ENCODE data around the gene CLASRP. TPM values are rescaled to one million over a fixed set of nuclear protein-coding genes. Genes with fewer than 3 reads are reported as not detected.

Gene CLASRP
- total and polyA plus RNA-seq, 4 donors, result 11.6 to 97.3 (median 47.8) TPM

DNA sequence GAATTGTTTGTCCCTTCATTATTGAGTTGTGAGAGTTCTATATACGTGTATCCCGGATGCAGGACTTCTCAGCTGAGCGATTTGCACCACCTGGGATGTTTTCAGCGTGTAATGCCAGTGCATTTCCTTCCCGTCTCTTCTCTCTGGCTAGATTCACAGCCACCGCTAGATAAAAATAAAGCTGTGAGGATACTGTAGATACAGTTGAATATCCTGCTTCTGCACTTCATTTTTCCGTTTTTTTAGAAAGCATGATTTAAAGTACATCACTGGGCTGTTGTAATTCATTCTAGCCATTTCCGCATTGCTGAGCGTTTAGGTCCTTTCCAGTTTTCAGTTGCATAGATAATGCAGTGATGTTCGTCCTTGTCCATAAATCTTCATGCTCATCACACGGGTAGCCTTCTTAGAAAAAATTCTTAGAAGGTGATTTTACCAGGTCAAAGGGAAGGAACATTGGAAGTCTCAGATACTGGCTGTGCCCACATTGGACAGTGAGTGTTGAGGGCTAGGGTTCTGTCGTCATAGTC is 68.8 kb downstream of the CLASRP start:
- no peaks in the 10 kb centered on the region for H3K27me3 ChIP-seq (ENCODE audit: control insufficient read depth, insufficient read depth, low read length)
- no peaks in the 10 kb centered on the region for H3K9me3 ChIP-seq (ENCODE audit: control insufficient read depth, insufficient read depth, low read length)
- no peak overlapping the region for H3K27ac ChIP-seq (ENCODE audit: low read depth, low read length)
- no peak overlapping the region for H3K4me3 ChIP-seq (ENCODE audit: low read depth, low read length)
- peaks cover 13% of the 10 kb centered on the region for H3K36me3 ChIP-seq (ENCODE audit: control insufficient read depth, insufficient read depth, low read length)
- peaks cover 23% of the 10 kb centered on the region for H3K4me1 ChIP-seq (ENCODE audit: control insufficient read depth, insufficient read depth, low read length)
- DNase-seq (ENCODE audit: low read depth in 4 of 6, low spot score in 6 of 6), result peak in 1 of 6 donors; percentile 22
- 89% methylated on average over 4 of the region's 12 CpGs for WGBS (ENCODE audit: insufficient coverage)

DNA sequence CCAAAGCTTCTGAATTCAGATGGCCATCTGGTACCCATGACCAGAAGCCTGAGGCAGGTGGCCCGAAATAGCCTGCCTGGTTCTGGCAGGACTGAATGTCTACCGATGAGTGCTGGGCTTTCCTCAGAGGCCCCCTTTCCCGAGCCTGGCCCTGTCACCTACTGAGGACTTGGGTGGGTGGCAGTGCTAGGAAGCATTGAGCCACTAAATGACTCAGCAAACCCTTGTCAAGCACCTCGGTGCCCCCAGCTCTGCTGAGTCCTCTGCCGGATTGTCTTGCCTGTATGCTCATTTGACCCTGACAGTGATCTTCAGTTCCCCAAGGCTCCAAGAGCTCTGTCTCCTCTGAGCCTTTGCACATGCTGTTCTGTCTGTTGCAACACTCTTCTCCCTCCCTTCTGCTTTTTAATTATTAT is 72.0 kb downstream of the CLASRP start:
- WGBS (ENCODE audit: insufficient coverage), result 79% methylated on average over 5 of the region's 5 CpGs
- H3K27me3 ChIP-seq (ENCODE audit: control insufficient read depth, insufficient read depth, low read length), result no peaks in the 10 kb centered on the region
- peaks cover 8% of the 10 kb centered on the region for H3K4me1 ChIP-seq (ENCODE audit: control insufficient read depth, insufficient read depth, low read length)
- no peak overlapping the region for H3K4me3 ChIP-seq (ENCODE audit: low read depth, low read length)
- H3K27ac ChIP-seq (ENCODE audit: low read depth, low read length), result no peak overlapping the region
- no peak for DNase-seq (ENCODE audit: low read depth in 4 of 6, low spot score in 6 of 6)
- no peaks in the 10 kb centered on the region for H3K9me3 ChIP-seq (ENCODE audit: control insufficient read depth, insufficient read depth, low read length)
- H3K36me3 ChIP-seq (ENCODE audit: control insufficient read depth, insufficient read depth, low read length), result peaks cover 12% of the 10 kb centered on the region

DNA sequence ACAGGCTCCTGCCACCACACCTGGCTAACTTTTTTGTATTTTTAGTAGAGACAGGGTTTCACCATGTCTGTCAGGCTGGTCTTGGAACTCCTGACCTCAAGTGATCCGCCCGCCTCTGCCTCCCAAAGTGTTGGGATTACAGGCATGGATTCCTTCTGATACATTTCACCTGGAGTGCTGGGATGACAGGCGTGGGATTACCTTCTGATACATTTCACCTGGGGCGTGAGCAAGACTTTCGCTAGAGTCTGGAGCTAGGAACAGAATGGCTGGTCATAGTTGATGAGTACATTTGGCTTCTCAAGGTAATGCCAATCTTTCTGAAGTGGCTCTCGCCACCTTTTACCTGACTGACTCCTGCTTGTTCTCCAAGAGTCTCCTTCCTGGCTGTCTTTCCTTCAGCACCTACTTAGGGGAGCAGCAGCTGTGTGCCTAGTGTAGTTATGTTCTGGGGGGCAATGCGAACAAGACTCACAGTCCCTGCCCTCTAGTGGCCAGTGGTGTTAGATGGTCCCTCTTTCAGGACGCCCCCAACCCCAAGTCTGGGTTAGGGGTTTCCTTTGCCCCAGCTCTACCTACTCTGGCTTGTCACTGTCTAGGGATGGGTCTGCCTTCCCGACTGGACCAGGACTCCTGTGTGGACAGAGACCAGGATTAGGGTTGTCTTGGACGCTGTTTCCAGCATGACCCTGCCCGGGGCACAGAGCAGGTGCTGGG is 73.4 kb downstream of the CLASRP start:
- H3K4me1 ChIP-seq (ENCODE audit: control insufficient read depth, insufficient read depth, low read length), result peaks cover 15% of the 10 kb centered on the region
- 97% methylated on average over 7 of the region's 11 CpGs for whole genome bisulfite sequencing (ENCODE audit: insufficient coverage)
- no peak for DNase-seq (ENCODE audit: low read depth in 4 of 6, low spot score in 6 of 6)
- H3K27ac ChIP-seq (ENCODE audit: low read depth, low read length), result no peak overlapping the region
- H3K9me3 ChIP-seq (ENCODE audit: control insufficient read depth, insufficient read depth, low read length), result no peaks in the 10 kb centered on the region
- H3K4me3 ChIP-seq (ENCODE audit: low read depth, low read length), result no peak overlapping the region
- peaks cover 17% of the 10 kb centered on the region for H3K36me3 ChIP-seq (ENCODE audit: control insufficient read depth, insufficient read depth, low read length)
- H3K27me3 ChIP-seq (ENCODE audit: control insufficient read depth, insufficient read depth, low read length), result no peaks in the 10 kb centered on the region

DNA sequence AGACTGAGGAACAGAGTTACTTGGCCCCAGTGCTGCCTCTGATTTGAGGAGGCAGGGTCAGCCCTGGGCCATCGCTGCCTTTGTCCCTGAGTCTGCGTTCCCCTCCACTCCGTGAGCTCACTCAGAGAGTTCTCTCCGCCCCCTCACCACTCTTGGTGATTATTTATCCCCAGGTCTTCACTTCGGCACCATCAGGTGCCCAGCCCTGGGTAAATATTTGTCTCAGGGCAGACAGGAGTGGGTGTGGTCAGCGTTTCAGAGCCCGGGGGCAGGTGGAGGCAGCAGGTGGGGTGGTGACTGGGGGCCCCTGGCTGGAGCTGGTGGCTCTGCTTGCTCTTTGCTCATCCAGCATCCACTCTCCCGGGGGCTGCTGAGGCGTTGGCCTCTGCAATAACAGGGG is 74.8 kb downstream of the CLASRP start:
- WGBS (ENCODE audit: insufficient coverage), result 84% methylated on average over 6 of the region's 9 CpGs
- H3K9me3 ChIP-seq (ENCODE audit: control insufficient read depth, insufficient read depth, low read length), result no peaks in the 10 kb centered on the region
- no peak overlapping the region for H3K4me3 ChIP-seq (ENCODE audit: low read depth, low read length)
- DNase-seq (ENCODE audit: low read depth in 4 of 6, low spot score in 6 of 6), result no peak
- peaks cover 18% of the 10 kb centered on the region for H3K36me3 ChIP-seq (ENCODE audit: control insufficient read depth, insufficient read depth, low read length)
- no peaks in the 10 kb centered on the region for H3K27me3 ChIP-seq (ENCODE audit: control insufficient read depth, insufficient read depth, low read length)
- H3K4me1 ChIP-seq (ENCODE audit: control insufficient read depth, insufficient read depth, low read length), result peaks cover 29% of the 10 kb centered on the region
- H3K27ac ChIP-seq (ENCODE audit: low read depth, low read length), result no peak overlapping the region

DNA sequence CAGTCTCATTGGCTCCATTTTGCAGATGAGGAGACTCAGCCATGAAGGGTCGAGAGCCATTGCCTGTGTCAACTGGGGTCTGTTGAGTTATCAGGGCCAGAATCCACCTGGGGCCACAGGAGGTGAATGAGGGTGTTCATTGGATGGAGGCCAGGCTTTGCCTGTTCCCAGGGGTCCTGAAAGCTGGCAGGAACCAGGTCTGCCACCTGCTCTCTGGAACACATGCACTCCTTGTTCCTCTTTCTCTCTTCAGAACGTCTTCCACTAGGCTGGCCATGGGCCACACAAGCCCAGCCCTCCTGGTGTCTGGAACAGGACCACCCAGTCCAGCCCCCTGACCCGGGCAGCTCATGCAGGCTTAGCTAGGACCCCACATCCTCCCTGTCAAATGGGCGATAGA is 75.3 kb downstream of the CLASRP start:
- Histone ChIP-seq H3K9me3 (ENCODE audit: control insufficient read depth, insufficient read depth, low read length) (no peaks in the 10 kb centered on the region), H3K4me3 (ENCODE audit: low read depth, low read length) (no peak overlapping the region), H3K27me3 (ENCODE audit: control insufficient read depth, insufficient read depth, low read length) (no peaks in the 10 kb centered on the region), H3K4me1 (ENCODE audit: control insufficient read depth, insufficient read depth, low read length) (peaks cover 32% of the 10 kb centered on the region), H3K36me3 (ENCODE audit: control insufficient read depth, insufficient read depth, low read length) (peaks cover 20% of the 10 kb centered on the region), H3K27ac (ENCODE audit: low read depth, low read length) (no peak overlapping the region)
- no peak for DNase-seq (ENCODE audit: low read depth in 4 of 6, low spot score in 6 of 6)
- 71% methylated on average over 1 of the region's 4 CpGs for WGBS (ENCODE audit: insufficient coverage)

DNA sequence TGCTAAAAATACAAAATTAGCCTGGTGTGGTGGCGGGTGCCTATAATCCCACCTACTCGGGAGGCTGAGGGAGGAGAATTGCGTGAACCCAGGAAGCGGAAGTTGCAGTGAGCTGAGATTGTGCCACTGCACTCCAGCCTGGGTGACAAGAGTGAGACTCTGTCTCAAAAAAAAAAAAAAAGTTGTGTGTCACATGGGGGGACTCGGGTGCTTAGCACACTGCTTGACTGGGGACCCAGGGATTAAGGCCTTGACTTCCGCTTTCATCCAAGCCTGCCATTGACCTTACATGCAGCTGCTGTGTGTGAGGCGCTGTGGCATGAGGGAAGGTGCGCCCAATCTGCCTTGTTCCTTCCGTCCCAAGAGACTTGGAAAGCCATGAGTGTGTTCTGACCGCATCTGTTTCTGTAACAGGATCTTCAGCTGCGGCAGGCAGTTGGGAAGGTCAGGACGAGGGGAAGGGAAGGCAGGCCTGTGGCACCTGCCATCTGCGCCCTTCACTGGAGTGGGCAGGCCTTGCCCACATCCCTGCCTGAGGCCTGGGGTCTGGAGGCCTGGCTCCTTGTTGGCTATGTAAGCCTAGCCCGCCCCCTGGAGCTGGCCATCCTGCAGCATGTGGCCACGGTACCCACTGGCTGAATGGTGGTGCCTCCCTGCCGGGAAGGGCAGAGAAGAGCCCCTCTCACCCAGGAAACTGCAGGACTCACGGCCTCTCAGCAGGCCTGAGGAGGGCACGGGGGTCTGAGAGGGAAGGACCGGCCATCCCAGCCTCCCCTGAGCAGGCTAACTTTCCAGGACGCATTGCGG is 77.2 kb downstream of the CLASRP start:
- Histone ChIP-seq H3K9me3 (ENCODE audit: control insufficient read depth, insufficient read depth, low read length) (no peaks in the 10 kb centered on the region), H3K4me1 (ENCODE audit: control insufficient read depth, insufficient read depth, low read length) (peaks cover 32% of the 10 kb centered on the region), H3K36me3 (ENCODE audit: control insufficient read depth, insufficient read depth, low read length) (peaks cover 19% of the 10 kb centered on the region), H3K4me3 (ENCODE audit: low read depth, low read length) (no peak overlapping the region), H3K27me3 (ENCODE audit: control insufficient read depth, insufficient read depth, low read length) (no peaks in the 10 kb centered on the region), H3K27ac (ENCODE audit: low read depth, low read length) (no peak overlapping the region)
- no peak for DNase-seq (ENCODE audit: low read depth in 4 of 6, low spot score in 6 of 6)
- 90% methylated on average over 18 of the region's 21 CpGs for WGBS (ENCODE audit: insufficient coverage)

DNA sequence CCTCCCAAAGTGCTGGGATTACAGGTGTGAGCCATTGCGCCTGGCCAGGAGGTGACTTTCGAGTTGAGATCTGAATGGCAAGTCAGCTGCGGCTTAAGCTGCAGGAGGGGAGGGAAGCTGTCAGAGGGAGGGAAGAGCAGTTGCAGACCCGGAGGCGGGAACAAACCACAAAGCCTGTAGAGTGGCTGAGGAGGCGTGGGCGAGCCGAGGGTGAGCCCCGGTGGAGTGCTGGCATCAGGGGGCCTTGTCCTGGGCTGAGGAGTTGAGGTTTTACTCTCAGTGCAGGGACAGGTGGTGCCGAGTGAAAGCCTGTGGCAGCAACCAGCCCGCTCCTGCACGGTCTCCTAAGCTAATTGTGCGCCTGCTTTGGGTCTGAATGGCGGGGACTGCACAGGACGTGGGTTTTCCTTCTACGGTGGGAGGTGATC is 78.3 kb downstream of the CLASRP start:
- H3K36me3 ChIP-seq (ENCODE audit: control insufficient read depth, insufficient read depth, low read length), result peaks cover 19% of the 10 kb centered on the region
- WGBS (ENCODE audit: insufficient coverage), result 52% methylated on average over 16 of the region's 16 CpGs
- no peaks in the 10 kb centered on the region for H3K27me3 ChIP-seq (ENCODE audit: control insufficient read depth, insufficient read depth, low read length)
- no peak for DNase-seq (ENCODE audit: low read depth in 4 of 6, low spot score in 6 of 6)
- H3K9me3 ChIP-seq (ENCODE audit: control insufficient read depth, insufficient read depth, low read length), result no peaks in the 10 kb centered on the region
- peaks cover 32% of the 10 kb centered on the region for H3K4me1 ChIP-seq (ENCODE audit: control insufficient read depth, insufficient read depth, low read length)
- H3K4me3 ChIP-seq (ENCODE audit: low read depth, low read length), result no peak overlapping the region
- no peak overlapping the region for H3K27ac ChIP-seq (ENCODE audit: low read depth, low read length)

DNA sequence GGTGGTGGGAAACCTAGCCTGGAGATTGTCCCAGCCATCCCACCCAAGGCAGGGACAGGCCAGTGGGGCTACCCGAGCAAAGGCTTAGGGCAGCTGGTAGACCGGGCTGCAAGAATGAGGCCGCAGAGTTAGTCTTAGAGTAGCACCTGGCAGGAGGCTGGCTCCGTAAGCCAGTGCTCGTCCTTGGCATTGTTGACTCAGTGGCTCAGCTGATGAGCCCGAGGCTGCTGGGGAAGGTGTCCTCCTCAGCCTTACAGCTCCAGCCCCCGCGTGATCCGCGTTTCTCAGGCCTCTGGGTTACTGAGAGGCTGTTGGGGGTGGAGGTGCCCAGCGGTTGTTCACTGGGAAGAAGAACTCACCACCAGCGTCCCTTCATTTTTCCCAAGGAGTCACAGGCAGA is 78.8 kb downstream of the CLASRP start:
- H3K4me3 ChIP-seq (ENCODE audit: low read depth, low read length), result no peak overlapping the region
- WGBS (ENCODE audit: insufficient coverage), result 76% methylated on average over 7 of the region's 12 CpGs
- no peaks in the 10 kb centered on the region for H3K27me3 ChIP-seq (ENCODE audit: control insufficient read depth, insufficient read depth, low read length)
- H3K36me3 ChIP-seq (ENCODE audit: control insufficient read depth, insufficient read depth, low read length), result peaks cover 20% of the 10 kb centered on the region
- H3K9me3 ChIP-seq (ENCODE audit: control insufficient read depth, insufficient read depth, low read length), result no peaks in the 10 kb centered on the region
- peaks cover 34% of the 10 kb centered on the region for H3K4me1 ChIP-seq (ENCODE audit: control insufficient read depth, insufficient read depth, low read length)
- no peak for DNase-seq (ENCODE audit: low read depth in 4 of 6, low spot score in 6 of 6)
- no peak overlapping the region for H3K27ac ChIP-seq (ENCODE audit: low read depth, low read length)

DNA sequence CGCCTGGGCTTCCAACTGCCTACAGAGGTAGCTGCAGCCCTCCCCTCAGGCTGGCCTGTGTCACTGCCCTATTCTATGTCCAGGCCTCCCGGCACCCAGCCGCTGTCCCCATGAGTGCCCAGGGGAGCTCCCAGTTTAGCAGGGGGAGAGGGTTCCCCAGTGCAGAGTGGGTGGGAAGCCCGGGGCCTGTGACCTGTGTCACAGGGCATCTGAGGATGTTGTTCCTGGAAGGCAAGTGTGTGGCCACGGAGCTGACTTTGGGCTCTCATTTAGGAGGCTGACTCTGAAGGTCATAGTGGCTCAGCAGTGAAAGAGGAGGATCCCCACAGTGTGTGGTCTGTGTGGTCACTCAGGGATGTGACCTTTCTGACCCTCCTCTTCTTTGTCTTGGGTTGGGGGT is 79.3 kb downstream of the CLASRP start:
- H3K27me3 ChIP-seq (ENCODE audit: control insufficient read depth, insufficient read depth, low read length), result no peaks in the 10 kb centered on the region
- peaks cover 36% of the 10 kb centered on the region for H3K4me1 ChIP-seq (ENCODE audit: control insufficient read depth, insufficient read depth, low read length)
- H3K36me3 ChIP-seq (ENCODE audit: control insufficient read depth, insufficient read depth, low read length), result peaks cover 23% of the 10 kb centered on the region
- H3K27ac ChIP-seq (ENCODE audit: low read depth, low read length), result no peak overlapping the region
- no peaks in the 10 kb centered on the region for H3K9me3 ChIP-seq (ENCODE audit: control insufficient read depth, insufficient read depth, low read length)
- 75% methylated on average over 5 of the region's 5 CpGs for WGBS (ENCODE audit: insufficient coverage)
- no peak for DNase-seq (ENCODE audit: low read depth in 4 of 6, low spot score in 6 of 6)
- H3K4me3 ChIP-seq (ENCODE audit: low read depth, low read length), result no peak overlapping the region
